ENCODE results near the gene LOXHD1.

DNA sequence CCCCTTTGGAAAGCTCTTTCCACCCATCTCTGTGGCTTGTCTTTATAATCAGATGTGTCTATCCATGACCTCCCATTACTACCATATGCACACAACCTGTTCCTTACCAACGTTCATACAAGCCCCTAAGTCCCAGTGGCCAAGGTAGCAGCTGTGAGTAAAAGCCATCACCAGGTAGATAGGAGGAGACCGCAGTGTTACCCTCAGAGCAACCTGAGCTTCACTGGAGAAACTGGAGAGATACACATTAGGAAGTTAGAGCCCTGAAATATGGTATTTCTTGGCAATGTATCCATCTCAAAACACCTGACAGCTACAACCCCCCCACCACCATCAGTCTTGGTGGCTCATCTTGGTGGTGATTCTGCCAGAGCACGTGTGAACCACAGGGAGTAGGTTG, 26.0 kb downstream of the LOXHD1 start:
- TF ChIP-seq, protein P1, sequence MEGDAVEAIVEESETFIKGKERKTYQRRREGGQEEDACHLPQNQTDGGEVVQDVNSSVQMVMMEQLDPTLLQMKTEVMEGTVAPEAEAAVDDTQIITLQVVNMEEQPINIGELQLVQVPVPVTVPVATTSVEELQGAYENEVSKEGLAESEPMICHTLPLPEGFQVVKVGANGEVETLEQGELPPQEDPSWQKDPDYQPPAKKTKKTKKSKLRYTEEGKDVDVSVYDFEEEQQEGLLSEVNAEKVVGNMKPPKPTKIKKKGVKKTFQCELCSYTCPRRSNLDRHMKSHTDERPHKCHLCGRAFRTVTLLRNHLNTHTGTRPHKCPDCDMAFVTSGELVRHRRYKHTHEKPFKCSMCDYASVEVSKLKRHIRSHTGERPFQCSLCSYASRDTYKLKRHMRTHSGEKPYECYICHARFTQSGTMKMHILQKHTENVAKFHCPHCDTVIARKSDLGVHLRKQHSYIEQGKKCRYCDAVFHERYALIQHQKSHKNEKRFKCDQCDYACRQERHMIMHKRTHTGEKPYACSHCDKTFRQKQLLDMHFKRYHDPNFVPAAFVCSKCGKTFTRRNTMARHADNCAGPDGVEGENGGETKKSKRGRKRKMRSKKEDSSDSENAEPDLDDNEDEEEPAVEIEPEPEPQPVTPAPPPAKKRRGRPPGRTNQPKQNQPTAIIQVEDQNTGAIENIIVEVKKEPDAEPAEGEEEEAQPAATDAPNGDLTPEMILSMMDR (IDR thresholded peaks at IDR 0.05): no peak
- TF ChIP-seq POLR2A (IDR thresholded peaks at IDR 0.05): no peak

Data from uterus (tissue), 2 donors.